Endothelial cell of umbilical vein (primary cell): ENCODE data around the gene NTN1. TPM values are rescaled to one million over a fixed set of nuclear protein-coding genes. Genes with fewer than 3 reads are reported as not detected.

ENCODE experiments used
- BruUV-seq: library from RNA; stranded (reverse); fragments of 400-500 nt; replicated peaks from 2 replicates; lab custom pipeline; 2021; lab: Mats Ljungman, UMichigan
- CTCF ChIA-PET: fragments of 300-600, 350-600 bp; sonication (Branson Sonifier 250); formaldehyde crosslinking; loops from one replicate; lab custom pipeline; 2021; ENCODE audit warnings: antibody characterized with exemption, inconsistent platforms; lab: Charles Lee
- POLR2A ChIA-PET: fragments of 300-600, 350-600 bp; sonication (Branson Sonifier 250); formaldehyde crosslinking; loops from one replicate; lab custom pipeline; 2021; ENCODE audit warnings: antibody characterized with exemption, inconsistent platforms; lab: Charles Lee
- DNase-seq: peaks from one replicate; pipeline ENCODE4 v3.0.0-alpha.2; 2011; ENCODE audit warnings: low read depth, low spot score
- FAIRE-seq: peaks from 2 replicates; lab custom pipeline; 2011; peaks lifted over from hg19 to GRCh38; lab: Jason Lieb, UNC
- H2AFZ ChIP-seq: 2 replicates; pipeline ENCODE4 v1.6.0; 2012; ENCODE audit warnings: low read depth, low read length, control low read depth, inconsistent platforms
- H3K27ac ChIP-seq: 2 replicates; pipeline ENCODE4 v1.5.1; 2011; ENCODE audit warnings: low read depth, mild to moderate bottlenecking, control low read depth, low read length, moderate library complexity; ENCODE audit not compliant: insufficient read depth
- H3K27me3 ChIP-seq, 2 experiments: 2 replicates each; pipeline versions ENCODE4 v1.6.0 to v1.6.1; 2011; ENCODE audit warnings: low read length in 2 of 2, mixed read lengths in 1 of 2; ENCODE audit not compliant: control insufficient read depth in 2 of 2, insufficient read depth in 2 of 2
- H3K36me3 ChIP-seq, 2 experiments: 2 replicates in 1 of 2; 3 replicates in 1 of 2; pipeline ENCODE4 v1.5.1; 2011; ENCODE audit warnings: low read length in 2 of 2, mild to moderate bottlenecking in 1 of 2, moderate library complexity in 1 of 2; ENCODE audit not compliant: control insufficient read depth in 2 of 2, insufficient read depth in 2 of 2; ENCODE audit errors: extremely low read depth in 1 of 2
- H3K4me1 ChIP-seq: 3 replicates; pipeline ENCODE4 v1.5.1; 2011; ENCODE audit warnings: mild to moderate bottlenecking, low read length; ENCODE audit not compliant: control insufficient read depth, insufficient read depth; ENCODE audit errors: extremely low read depth
- H3K4me2 ChIP-seq: 2 replicates; pipeline ENCODE4 v1.6.1; 2011; ENCODE audit warnings: low read length, control low read depth, mixed read lengths; ENCODE audit not compliant: insufficient read depth
- H3K4me3 ChIP-seq, 3 experiments: fragments of 200-600 bp in 1 of 3; sonication (generic), shearing (Covaris generic) in 1 of 3; replicated peaks in 1 of 3; 2 replicates each; pipeline ENCODE4 v1.5.1; 2011 to 2016; ENCODE audit warnings: control low read depth in 3 of 3, low read length in 3 of 3, mild to moderate bottlenecking in 2 of 3, inconsistent platforms in 1 of 3, low read depth in 1 of 3, moderate library complexity in 1 of 3; ENCODE audit not compliant: insufficient read depth in 1 of 3
- H3K79me2 ChIP-seq: 2 replicates; pipeline ENCODE4 v1.6.0; 2012; ENCODE audit warnings: low read length, inconsistent platforms; ENCODE audit not compliant: control insufficient read depth, insufficient read depth
- H3K9ac ChIP-seq: replicated peaks from 2 replicates; pipeline ENCODE3; 2011; ENCODE audit warnings: low read length, control low read depth; ENCODE audit not compliant: insufficient read depth; ENCODE audit errors: extremely low read depth
- H3K9me1 ChIP-seq: replicated peaks from 3 replicates; pipeline ENCODE4 v1.6.0; 2011; ENCODE audit warnings: mild to moderate bottlenecking, low read length; ENCODE audit not compliant: control insufficient read depth, insufficient read depth; ENCODE audit errors: extremely low read depth
- H3K9me3 ChIP-seq: replicated peaks from 2 replicates; pipeline ENCODE4 v1.5.1; 2012; ENCODE audit warnings: low read length, inconsistent platforms; ENCODE audit not compliant: control insufficient read depth, insufficient read depth
- H4K20me1 ChIP-seq: replicated peaks from 2 replicates; pipeline ENCODE3; 2011; ENCODE audit warnings: mild to moderate bottlenecking, low read length; ENCODE audit not compliant: control insufficient read depth, insufficient read depth; ENCODE audit errors: extremely low read depth
- EZH2 ChIP-seq: IDR thresholded peaks from 2 replicates; pipeline ENCODE4 v1.6.1; 2012; ENCODE audit warnings: borderline replicate concordance, low read depth, mild to moderate bottlenecking, moderate library complexity, low read length, inconsistent platforms; ENCODE audit not compliant: severe bottlenecking
- FOS ChIP-seq: IDR thresholded peaks from 2 replicates; pipeline ENCODE4 v1.6.1; 2011; ENCODE audit warnings: mild to moderate bottlenecking, low read length, moderate library complexity, borderline replicate concordance; ENCODE audit not compliant: insufficient read depth
- GATA2 ChIP-seq: IDR thresholded peaks from 2 replicates; pipeline ENCODE4 v1.7.0; 2011; ENCODE audit warnings: low read depth, mild to moderate bottlenecking, moderate library complexity, mixed read lengths, low read length; ENCODE audit not compliant: insufficient read length, insufficient read depth
- JUN ChIP-seq: IDR thresholded peaks from 2 replicates; pipeline ENCODE4 v1.6.1; 2011; ENCODE audit warnings: borderline replicate concordance, low read depth; ENCODE audit not compliant: insufficient read length, insufficient read depth
- MYC ChIP-seq: IDR thresholded peaks from one replicate; pipeline ENCODE4 v1.6.1; 2011; ENCODE audit warnings: mild to moderate bottlenecking, low read depth, low read length
- POLR2A ChIP-seq: IDR thresholded peaks from 2 replicates; pipeline ENCODE4 v1.6.1; 2012; ENCODE audit warnings: low read depth, mild to moderate bottlenecking, control low read depth, low read length
- POLR2AphosphoS5 ChIP-seq: IDR thresholded peaks from 2 replicates; pipeline ENCODE4 v1.6.1; 2012; ENCODE audit warnings: low read depth, mild to moderate bottlenecking, control low read depth, low read length, moderate library complexity; ENCODE audit not compliant: insufficient read depth
- dilution Hi-C: fragments of 300-500 bp; cut with MboI; formaldehyde crosslinking; loops from one replicate; pipeline ENCODE4 v1.15.0; 2019; ENCODE audit warnings: low sequenced_read_pairs; ENCODE audit not compliant: extremely low pct_ligation_motif_present
- intact Hi-C: fragments of 100-400 bp; cut with micrococcal nuclease; formaldehyde crosslinking; loops from one replicate; pipeline ENCODE4 v1.10.0; 2022
- polyA plus RNA-seq, 4 experiments: library from polyadenylated mRNA; depleted of rRNA in 3 of 4; stranded (reverse) in 3 of 4; unstranded in 1 of 4; fragments of >200 nt; gene quantifications; 2 replicates each; pipeline versions ENCODE4 v1.2.1 to v1.2.3, GENCODE V29; 2011 to 2012; ENCODE audit warnings: missing spikeins in 1 of 4
- total RNA-seq: library from RNA; stranded (reverse); gene quantifications from 2 replicates; pipeline ENCODE4 v1.2.3, GENCODE V29; 2021
- TF ChIP-seq, protein P1 (sequence below), 2 donors: IDR thresholded peaks; 1 replicate in 1 of 2; 2 replicates in 1 of 2; pipeline ENCODE4 v1.5.1; 2011; ENCODE audit warnings: low read length in 2 of 2, mild to moderate bottlenecking in 2 of 2, moderate library complexity in 2 of 2, control low read depth in 1 of 2, inconsistent platforms in 1 of 2, low read depth in 1 of 2; ENCODE audit not compliant: insufficient read depth in 1 of 2; ENCODE audit errors: extremely low read depth in 1 of 2
- TF ChIP-seq, protein P2 (sequence below): IDR thresholded peaks from 2 replicates; pipeline ENCODE4 v1.6.1; 2011; ENCODE audit not compliant: insufficient read depth, insufficient read length

Gene NTN1
- total and polyA plus RNA-seq, 2 donors (not counting 3 experiments of a cell fraction or from before 2014, with no cell fraction given): 0.10 to 0.18 TPM

DNA sequence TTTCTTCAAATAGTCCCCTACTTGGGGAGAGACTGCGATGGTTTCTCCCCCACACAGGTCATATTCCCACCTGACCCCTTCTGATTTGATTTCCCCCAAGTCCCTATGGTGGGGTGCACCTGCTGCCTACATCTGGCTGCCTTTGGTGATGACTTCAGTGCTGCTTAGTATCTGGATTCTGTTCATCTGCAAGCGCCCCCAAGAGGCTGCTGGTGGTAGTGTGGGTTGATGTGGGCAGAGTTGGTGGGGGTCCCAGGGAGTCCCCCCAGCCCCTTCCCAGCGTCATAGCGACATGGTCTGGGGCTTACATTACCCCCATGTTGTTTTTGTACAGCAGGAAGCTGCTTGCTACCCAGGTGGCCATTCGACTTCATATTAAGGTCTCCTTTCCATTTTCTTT, 99.2 kb downstream of the NTN1 start:
- TF ChIP-seq JUN (no peak), EZH2 (no peak)
- BruUV-seq: no TSS peak
- dilution Hi-C loops: no loop called here
- H3K4me1 ChIP-seq: no peaks in the 10 kb centered on the region
- ChIA-PET POLR2A (no interaction called here), CTCF (no interaction called here)
- H3K9me3 ChIP-seq: no peaks in the 10 kb centered on the region
- H3K27me3 ChIP-seq: no peaks in the 10 kb centered on the region
- no peaks in the 10 kb centered on the region for H4K20me1 ChIP-seq
- no peaks in the 10 kb centered on the region for H3K36me3 ChIP-seq
- H3K4me3 ChIP-seq: no peak overlapping the region
- DNase-seq: no peak
- no peaks in the 10 kb centered on the region for H3K9me1 ChIP-seq
- no peak overlapping the region for H3K9ac ChIP-seq
- H3K4me2 ChIP-seq: no peak overlapping the region
- H3K27ac ChIP-seq: no peak overlapping the region
- no peak overlapping the region for H2AFZ ChIP-seq
- H3K79me2 ChIP-seq: no peaks in the 10 kb centered on the region
- intact Hi-C loops: no loop called here
- no peak for FAIRE-seq

DNA sequence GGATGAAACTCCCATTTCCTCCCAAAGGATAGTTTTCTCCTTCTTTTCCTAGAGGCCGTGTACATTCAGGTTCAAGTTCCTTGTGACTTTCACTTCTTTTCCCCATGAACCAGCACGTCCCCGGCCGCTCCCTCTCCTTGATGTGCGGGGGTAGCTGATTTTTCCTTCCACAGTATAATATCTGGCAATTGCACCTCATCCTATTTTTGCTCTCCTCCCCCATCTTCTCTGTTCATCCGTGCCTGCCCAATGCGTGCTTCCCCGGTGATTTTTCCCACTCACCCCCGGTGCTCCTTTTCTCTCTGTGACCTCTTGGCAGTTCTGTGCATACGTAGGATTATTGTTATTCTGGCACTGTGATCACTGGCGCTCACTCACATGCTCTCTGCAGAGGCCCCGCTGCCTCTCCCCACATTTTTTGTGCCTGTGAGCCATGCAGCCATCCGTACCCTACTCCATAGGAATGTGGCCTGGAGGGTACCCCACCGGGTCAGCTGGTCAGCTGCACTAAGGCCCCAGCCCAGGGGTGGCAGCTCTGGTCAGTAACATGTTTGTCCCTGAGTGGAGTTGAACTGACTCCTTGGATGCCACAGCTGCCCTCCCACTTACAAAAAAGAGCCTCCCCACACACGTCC, 100.0 kb downstream of the NTN1 start:
- ChIA-PET POLR2A (no interaction called here), CTCF (no interaction called here)
- Histone ChIP-seq H3K36me3 (no peaks in the 10 kb centered on the region), H2AFZ (no peak overlapping the region), H3K27me3 (no peaks in the 10 kb centered on the region), H3K4me1 (no peaks in the 10 kb centered on the region), H3K4me2 (no peak overlapping the region), H3K9ac (no peak overlapping the region), H3K9me1 (no peaks in the 10 kb centered on the region), H3K4me3 (no peak overlapping the region), H3K27ac (no peak overlapping the region), H3K9me3 (no peaks in the 10 kb centered on the region), H3K79me2 (no peaks in the 10 kb centered on the region), H4K20me1 (no peaks in the 10 kb centered on the region)
- FAIRE-seq: no peak
- intact Hi-C loops: no loop called here
- TF ChIP-seq MYC: no peak
- TF ChIP-seq, protein P1, sequence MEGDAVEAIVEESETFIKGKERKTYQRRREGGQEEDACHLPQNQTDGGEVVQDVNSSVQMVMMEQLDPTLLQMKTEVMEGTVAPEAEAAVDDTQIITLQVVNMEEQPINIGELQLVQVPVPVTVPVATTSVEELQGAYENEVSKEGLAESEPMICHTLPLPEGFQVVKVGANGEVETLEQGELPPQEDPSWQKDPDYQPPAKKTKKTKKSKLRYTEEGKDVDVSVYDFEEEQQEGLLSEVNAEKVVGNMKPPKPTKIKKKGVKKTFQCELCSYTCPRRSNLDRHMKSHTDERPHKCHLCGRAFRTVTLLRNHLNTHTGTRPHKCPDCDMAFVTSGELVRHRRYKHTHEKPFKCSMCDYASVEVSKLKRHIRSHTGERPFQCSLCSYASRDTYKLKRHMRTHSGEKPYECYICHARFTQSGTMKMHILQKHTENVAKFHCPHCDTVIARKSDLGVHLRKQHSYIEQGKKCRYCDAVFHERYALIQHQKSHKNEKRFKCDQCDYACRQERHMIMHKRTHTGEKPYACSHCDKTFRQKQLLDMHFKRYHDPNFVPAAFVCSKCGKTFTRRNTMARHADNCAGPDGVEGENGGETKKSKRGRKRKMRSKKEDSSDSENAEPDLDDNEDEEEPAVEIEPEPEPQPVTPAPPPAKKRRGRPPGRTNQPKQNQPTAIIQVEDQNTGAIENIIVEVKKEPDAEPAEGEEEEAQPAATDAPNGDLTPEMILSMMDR (IDR thresholded peaks at IDR 0.05; ENCODE audit: extremely low read depth in 1 of 2, insufficient read depth in 1 of 2, low read depth in 1 of 2, low read length in 2 of 2): no peak
- TF ChIP-seq FOS: no peak
- no peak for TF ChIP-seq GATA2
- TF ChIP-seq POLR2AphosphoS5: no peak
- no peak for TF ChIP-seq JUN
- TF ChIP-seq, protein P2, sequence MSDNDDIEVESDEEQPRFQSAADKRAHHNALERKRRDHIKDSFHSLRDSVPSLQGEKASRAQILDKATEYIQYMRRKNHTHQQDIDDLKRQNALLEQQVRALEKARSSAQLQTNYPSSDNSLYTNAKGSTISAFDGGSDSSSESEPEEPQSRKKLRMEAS: no peak
- TF ChIP-seq POLR2A: no peak
- TF ChIP-seq EZH2: no peak
- dilution Hi-C loops: no loop called here
- BruUV-seq: no TSS peak
- no peak for DNase-seq
